Panc1 (cell line): Measurements from ENCODE around the gene TM9SF3. TPM values are rescaled to one million over a fixed set of nuclear protein-coding genes. Genes with fewer than 3 reads are reported as not detected.

Experiments used
- ATAC-seq: fragments of 200-7000 bp; cut with Tn5 transposase; 2 replicates; pipeline ENCODE4 v1.9.1; 2020; ENCODE audit warnings: mild to moderate bottlenecking, moderate library complexity
- BruUV-seq: library from RNA; stranded (reverse); fragments of 400-500 nt; replicated peaks from 2 replicates; lab custom pipeline; 2021; lab: Mats Ljungman, UMichigan
- CTCF ChIA-PET: fragments of 300-600 bp; sonication (Branson Sonifier 250); formaldehyde crosslinking; loops from one replicate; lab custom pipeline; 2022; ENCODE audit warnings: antibody characterized with exemption; lab: Charles Lee
- POLR2A ChIA-PET: fragments of 300-600 bp; sonication (Branson Sonifier 250); formaldehyde crosslinking; loops from one replicate; lab custom pipeline; 2022; ENCODE audit warnings: antibody characterized with exemption; lab: Charles Lee
- DNase-seq: peaks from one replicate; pipeline ENCODE4 v3.0.0-alpha.2; 2010; ENCODE audit warnings: low read depth, low spot score
- H3K27ac ChIP-seq: 2 replicates; pipeline ENCODE4 v1.5.1; 2011; ENCODE audit warnings: mild to moderate bottlenecking, low read length, inconsistent platforms
- H3K27me3 ChIP-seq: fragments of 200-500 bp; sonication (Bioruptor generic); 2 replicates; pipeline ENCODE4 v1.6.0; 2014; ENCODE audit warnings: low read length, inconsistent platforms; ENCODE audit not compliant: control insufficient read depth, insufficient read depth
- H3K36me3 ChIP-seq: fragments of 200-500 bp; sonication (Bioruptor generic); 2 replicates; pipeline ENCODE4 v1.5.1; 2014; ENCODE audit warnings: inconsistent platforms, mild to moderate bottlenecking, low read length, moderate library complexity; ENCODE audit not compliant: control insufficient read depth, insufficient read depth
- H3K4me1 ChIP-seq: 2 replicates; pipeline ENCODE4 v1.5.1; 2011; ENCODE audit warnings: inconsistent platforms, mild to moderate bottlenecking, low read length, moderate library complexity; ENCODE audit not compliant: control insufficient read depth, insufficient read depth
- H3K4me3 ChIP-seq, 2 experiments: 2 replicates each; pipeline ENCODE4 v1.5.1; 2011 to 2012; ENCODE audit warnings: low read depth in 2 of 2, low read length in 2 of 2, mild to moderate bottlenecking in 2 of 2, inconsistent platforms in 1 of 2, moderate library complexity in 1 of 2
- H3K9me3 ChIP-seq: fragments of 200-500 bp; sonication (Bioruptor generic); 2 replicates; pipeline ENCODE4 v1.5.1; 2014; ENCODE audit warnings: low read depth, mild to moderate bottlenecking, inconsistent platforms, low read length, moderate library complexity; ENCODE audit not compliant: control insufficient read depth, insufficient read depth
- POLR2AphosphoS5 ChIP-seq: IDR thresholded peaks from 2 replicates; pipeline ENCODE4 v1.6.1; 2012; ENCODE audit warnings: mild to moderate bottlenecking, low read depth, low read length, moderate library complexity
- SIN3A ChIP-seq: IDR thresholded peaks from 2 replicates; pipeline ENCODE4 v1.6.1; 2012; ENCODE audit warnings: low read depth, mild to moderate bottlenecking, low read length, moderate library complexity, borderline replicate concordance; ENCODE audit not compliant: insufficient read depth
- TCF7L2 ChIP-seq: IDR thresholded peaks from 2 replicates; pipeline ENCODE4 v1.6.1; 2011; ENCODE audit warnings: mild to moderate bottlenecking, low read depth, low read length, inconsistent platforms
- in situ Hi-C: cut with HindIII; loops from 2 replicates; pipeline ENCODE4 v1.10.0; 2016; ENCODE audit warnings: low sequenced_read_pairs, low pct_unique_long_range_greater_than_20kb
- intact Hi-C: fragments of 100-400 bp; cut with micrococcal nuclease; formaldehyde crosslinking; loops from one replicate; pipeline ENCODE4 v1.10.0; 2022; ENCODE audit not compliant: unreplicated experiment
- total RNA-seq: library from RNA; stranded (reverse); gene quantifications from one replicate; pipeline ENCODE4 v1.2.1, GENCODE V29; 2021; ENCODE audit not compliant: unreplicated experiment
- TF ChIP-seq, protein P1 (sequence below), 2 experiments: IDR thresholded peaks; 2 replicates each; pipeline ENCODE4 v1.6.1; 2011 to 2012; ENCODE audit warnings: low read depth in 2 of 2, control low read depth in 1 of 2, low read length in 1 of 2, mild to moderate bottlenecking in 1 of 2, moderate library complexity in 1 of 2; ENCODE audit not compliant: insufficient read depth in 1 of 2
- TF ChIP-seq, protein P2 (sequence below): fragments of 450-650 bp; IDR thresholded peaks from 2 replicates; pipeline ENCODE4 v1.5.1; 2017; ENCODE audit warnings: mild to moderate bottlenecking

TM9SF3 gene
- total RNA-seq, 1 experiment from 2014 or later: 179 TPM

GRCh38 chr10:96587264-96588059 lies 650 bp upstream of the TM9SF3 start:
- BruUV-seq: TSS peak; percentile 95
- Histone ChIP-seq H3K27ac (peak overlapping the region; percentile 100), H3K9me3 (no peaks in the 10 kb centered on the region), H3K4me3 (peak overlapping the region; percentile 88 to 93), H3K4me1 (peaks cover 27% of the 10 kb centered on the region), H3K36me3 (peaks cover 9% of the 10 kb centered on the region), H3K27me3 (no peaks in the 10 kb centered on the region)
- ATAC-seq (peak; percentile 52), DNase-seq (peak; percentile 18)
- intact Hi-C loops: no loop called here
- TF ChIP-seq POLR2AphosphoS5 (no peak), SIN3A (no peak), TCF7L2 (no peak; the same call in 1 of the 2 replicates)
- TF ChIP-seq, protein P1, sequence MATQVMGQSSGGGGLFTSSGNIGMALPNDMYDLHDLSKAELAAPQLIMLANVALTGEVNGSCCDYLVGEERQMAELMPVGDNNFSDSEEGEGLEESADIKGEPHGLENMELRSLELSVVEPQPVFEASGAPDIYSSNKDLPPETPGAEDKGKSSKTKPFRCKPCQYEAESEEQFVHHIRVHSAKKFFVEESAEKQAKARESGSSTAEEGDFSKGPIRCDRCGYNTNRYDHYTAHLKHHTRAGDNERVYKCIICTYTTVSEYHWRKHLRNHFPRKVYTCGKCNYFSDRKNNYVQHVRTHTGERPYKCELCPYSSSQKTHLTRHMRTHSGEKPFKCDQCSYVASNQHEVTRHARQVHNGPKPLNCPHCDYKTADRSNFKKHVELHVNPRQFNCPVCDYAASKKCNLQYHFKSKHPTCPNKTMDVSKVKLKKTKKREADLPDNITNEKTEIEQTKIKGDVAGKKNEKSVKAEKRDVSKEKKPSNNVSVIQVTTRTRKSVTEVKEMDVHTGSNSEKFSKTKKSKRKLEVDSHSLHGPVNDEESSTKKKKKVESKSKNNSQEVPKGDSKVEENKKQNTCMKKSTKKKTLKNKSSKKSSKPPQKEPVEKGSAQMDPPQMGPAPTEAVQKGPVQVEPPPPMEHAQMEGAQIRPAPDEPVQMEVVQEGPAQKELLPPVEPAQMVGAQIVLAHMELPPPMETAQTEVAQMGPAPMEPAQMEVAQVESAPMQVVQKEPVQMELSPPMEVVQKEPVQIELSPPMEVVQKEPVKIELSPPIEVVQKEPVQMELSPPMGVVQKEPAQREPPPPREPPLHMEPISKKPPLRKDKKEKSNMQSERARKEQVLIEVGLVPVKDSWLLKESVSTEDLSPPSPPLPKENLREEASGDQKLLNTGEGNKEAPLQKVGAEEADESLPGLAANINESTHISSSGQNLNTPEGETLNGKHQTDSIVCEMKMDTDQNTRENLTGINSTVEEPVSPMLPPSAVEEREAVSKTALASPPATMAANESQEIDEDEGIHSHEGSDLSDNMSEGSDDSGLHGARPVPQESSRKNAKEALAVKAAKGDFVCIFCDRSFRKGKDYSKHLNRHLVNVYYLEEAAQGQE (IDR thresholded peaks at IDR 0.05; ENCODE audit: insufficient read depth in 1 of 2, low read depth in 2 of 2, low read length in 1 of 2): no peak
- TF ChIP-seq, protein P2, sequence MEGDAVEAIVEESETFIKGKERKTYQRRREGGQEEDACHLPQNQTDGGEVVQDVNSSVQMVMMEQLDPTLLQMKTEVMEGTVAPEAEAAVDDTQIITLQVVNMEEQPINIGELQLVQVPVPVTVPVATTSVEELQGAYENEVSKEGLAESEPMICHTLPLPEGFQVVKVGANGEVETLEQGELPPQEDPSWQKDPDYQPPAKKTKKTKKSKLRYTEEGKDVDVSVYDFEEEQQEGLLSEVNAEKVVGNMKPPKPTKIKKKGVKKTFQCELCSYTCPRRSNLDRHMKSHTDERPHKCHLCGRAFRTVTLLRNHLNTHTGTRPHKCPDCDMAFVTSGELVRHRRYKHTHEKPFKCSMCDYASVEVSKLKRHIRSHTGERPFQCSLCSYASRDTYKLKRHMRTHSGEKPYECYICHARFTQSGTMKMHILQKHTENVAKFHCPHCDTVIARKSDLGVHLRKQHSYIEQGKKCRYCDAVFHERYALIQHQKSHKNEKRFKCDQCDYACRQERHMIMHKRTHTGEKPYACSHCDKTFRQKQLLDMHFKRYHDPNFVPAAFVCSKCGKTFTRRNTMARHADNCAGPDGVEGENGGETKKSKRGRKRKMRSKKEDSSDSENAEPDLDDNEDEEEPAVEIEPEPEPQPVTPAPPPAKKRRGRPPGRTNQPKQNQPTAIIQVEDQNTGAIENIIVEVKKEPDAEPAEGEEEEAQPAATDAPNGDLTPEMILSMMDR: no peak
- POLR2A ChIA-PET: interaction anchor here (0.6 to 0.7 kb wide), 2 partner anchors 8 to 702 kb away, joined by 4 to 5 read pairs; no protein-coding TSS in a partner anchor
- in situ Hi-C loops: no loop called here
- CTCF ChIA-PET: interaction anchor here (0.6 kb wide), 1 partner anchor 26 kb away, joined by 3 read pairs; no protein-coding TSS in a partner anchor

- no peaks in the 10 kb centered on the region for H3K9me3 ChIP-seq
- no peak for TF ChIP-seq TCF7L2
- no peak for TF ChIP-seq SIN3A
- TF ChIP-seq POLR2AphosphoS5: no peak
- TF ChIP-seq, protein P1 (IDR thresholded peaks at IDR 0.05; ENCODE audit: insufficient read depth in 1 of 2, low read depth in 2 of 2, low read length in 1 of 2): no peak
- TF ChIP-seq, protein P2: no peak
- peaks cover 37% of the 10 kb centered on the region for H3K4me1 ChIP-seq
- in situ Hi-C loops (no loop called here), intact Hi-C loops (no loop called here)
- H3K27ac ChIP-seq: peak overlapping the region; percentile 76
- ATAC-seq (peak; percentile 29), DNase-seq (no peak)
- ChIA-PET CTCF (no interaction called here), POLR2A (no interaction called here)
- H3K27me3 ChIP-seq: no peaks in the 10 kb centered on the region
- H3K36me3 ChIP-seq: peaks cover 9% of the 10 kb centered on the region
- peak overlapping the region; percentile 93 to 97 for H3K4me3 ChIP-seq
- no TSS peak for BruUV-seq
Measured at GRCh38 chr10:96585736-96586418, 935 bp downstream of the TM9SF3 start.
